ENCODE data around the gene EIF4H.

- no peak for TF ChIP-seq CTCF (IDR thresholded peaks at IDR 0.05)
- no peak for TF ChIP-seq POLR2A (IDR thresholded peaks at IDR 0.05)
These were observed 5.9 kb downstream of the EIF4H start for GRCh38 chr7:74179935-74180604.
